VCaP (cell line): ENCODE results near the gene TGM1.
A peak's percentile ranks its signal among the peaks of the same experiment; 100 is the strongest.
"Not testable (repeated sequence)": the region's sequence is repeated elsewhere in the genome, so short reads cannot be mapped to it uniquely, and the experiment has no call there.

Source experiments
- H3K27ac ChIP-seq: fragments of 450-650 bp; 2 replicates; pipeline ENCODE4 v1.5.1; 2017
- CTCF ChIP-seq: fragments of 450-650 bp; conservative IDR thresholded peaks from 2 replicates; pipeline ENCODE4 v1.5.1; 2017; ENCODE audit warnings: mild to moderate bottlenecking, moderate library complexity

The TGM1 gene

GRCh38 chr14:24247422-24247821, 15.6 kb downstream of the TGM1 start:
- no peak overlapping the region for H3K27ac ChIP-seq
- no peak for TF ChIP-seq CTCF

DNA sequence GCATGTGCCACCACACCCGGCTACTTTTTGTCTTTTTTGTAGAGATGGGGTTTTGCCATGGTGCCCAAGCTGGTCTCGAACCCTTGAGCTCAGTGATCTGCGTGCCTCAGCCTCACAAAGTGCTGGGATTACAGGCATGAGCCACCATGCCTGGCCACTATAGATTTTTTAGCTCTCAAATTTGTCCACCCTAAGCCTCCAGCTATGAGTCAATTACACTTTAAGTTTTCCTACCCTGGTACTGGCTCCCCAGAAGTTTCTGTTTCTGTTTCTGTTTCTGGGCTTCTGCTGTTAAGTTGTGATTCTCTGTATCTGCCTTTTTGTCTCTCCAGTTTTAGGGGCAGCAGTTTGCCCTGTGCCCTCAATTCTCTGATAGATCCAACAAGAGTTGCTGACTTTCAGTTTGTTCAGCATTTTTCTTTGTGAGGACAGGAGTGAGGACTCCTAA, 16.2 kb downstream of the TGM1 start:
- TF ChIP-seq CTCF, result no peak
- H3K27ac ChIP-seq, result no peak overlapping the region

DNA sequence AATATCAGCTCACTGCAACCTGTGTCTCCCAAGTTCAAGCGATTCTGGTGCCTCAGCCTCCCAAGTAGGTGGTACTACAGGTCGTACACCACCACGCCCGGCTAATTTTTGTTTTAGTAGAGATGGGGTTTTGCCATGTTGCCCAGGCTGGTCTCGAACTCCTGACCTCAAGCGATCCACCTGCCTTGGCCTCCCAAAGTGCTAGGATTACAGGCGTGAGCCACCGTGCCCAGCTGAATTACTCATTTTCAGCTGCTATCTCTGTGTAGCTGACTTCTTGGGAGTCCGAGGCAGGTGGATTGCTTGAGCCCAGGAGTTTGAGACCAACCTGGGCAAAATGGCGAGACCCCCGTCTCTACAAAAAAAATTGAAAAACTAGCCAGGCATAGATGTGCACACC, 17.6 kb downstream of the TGM1 start:
- not testable (repeated sequence) for H3K27ac ChIP-seq

GRCh38 chr14:24243336-24243836, 19.6 kb downstream of the TGM1 start:
- peak overlapping the region; percentile 93 for H3K27ac ChIP-seq
- no peak for TF ChIP-seq CTCF

- TF ChIP-seq CTCF, result peak; percentile 21
- peak overlapping the region; percentile 93 for H3K27ac ChIP-seq
These were observed 21.0 kb downstream of the TGM1 start for GRCh38 chr14:24241829-24242443.

DNA sequence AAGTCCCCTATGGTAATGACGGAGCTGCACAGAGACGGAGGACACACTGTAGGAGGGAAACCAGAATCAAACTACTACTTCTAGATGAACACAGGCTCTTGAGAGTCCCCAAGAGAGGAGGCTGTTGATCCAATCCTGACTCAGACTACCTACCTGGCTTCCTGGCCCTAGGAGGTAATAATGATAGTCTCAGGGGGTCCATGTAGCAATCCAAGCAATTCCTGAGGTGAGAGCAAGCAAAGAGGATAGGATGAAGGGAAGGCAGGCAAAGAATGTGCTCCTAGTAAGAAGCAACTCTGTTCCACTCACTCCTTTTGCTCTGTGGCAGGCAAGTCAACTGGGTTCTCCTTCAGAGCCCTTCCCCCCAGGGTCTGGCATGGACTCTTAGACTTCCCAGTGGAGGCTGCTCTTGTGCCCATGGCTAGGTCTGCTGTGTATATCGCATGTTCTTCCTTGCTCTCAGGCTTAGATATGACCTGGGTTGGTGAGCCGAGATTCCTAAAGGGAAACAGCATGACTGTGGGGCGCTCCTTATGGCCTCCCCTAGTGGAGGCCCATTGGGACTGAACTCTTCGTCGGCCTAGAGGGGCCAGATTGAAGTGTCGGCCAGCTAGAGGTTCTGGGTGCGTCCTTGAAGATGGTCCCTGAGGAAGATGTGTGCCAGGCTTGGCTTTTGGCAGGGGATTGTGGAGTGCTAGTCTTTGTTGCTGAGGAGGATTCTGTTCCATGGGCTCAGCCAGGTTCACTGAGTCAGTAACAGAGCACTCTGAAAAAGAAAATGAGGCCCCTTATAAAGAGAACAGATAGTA, 22.7 kb downstream of the TGM1 start:
- H3K27ac ChIP-seq, result no peak overlapping the region
- TF ChIP-seq CTCF, result no peak

- H3K27ac ChIP-seq, result no peak overlapping the region
- TF ChIP-seq CTCF, result no peak
These were observed 24.4 kb downstream of the TGM1 start for GRCh38 chr14:24238527-24239037.
